Prostate gland (tissue), 2 donors: ENCODE results near the gene LRCH1. TPM values are rescaled to one million over a fixed set of nuclear protein-coding genes. Genes with fewer than 3 reads are reported as not detected.

ENCODE experiments used
- DNase-seq: peaks from one replicate; pipeline ENCODE4 v3.0.0-alpha.2; 2019; ENCODE audit warnings: low spot score
- H3K27ac ChIP-seq, 2 donors: fragments of 200-600 bp; sonication (generic); 2 replicates each; pipeline ENCODE4 v1.5.1; 2017 to 2019
- H3K27me3 ChIP-seq: fragments of 200-600 bp; sonication (generic); replicated peaks from 2 replicates; pipeline ENCODE4 v1.5.1; 2019; ENCODE audit not compliant: insufficient read depth
- H3K36me3 ChIP-seq, 2 donors: fragments of 200-600 bp; sonication (generic); 1 replicate in 1 of 2; 2 replicates in 1 of 2; pipeline versions ENCODE4 v1.5.1 to v1.8.1; 2017 to 2019
- H3K4me1 ChIP-seq: fragments of 200-600 bp; sonication (generic); replicated peaks from 2 replicates; pipeline ENCODE4 v1.5.1; 2019
- H3K4me3 ChIP-seq, 2 donors: fragments of 200-600 bp; sonication (generic); 2 replicates each; pipeline ENCODE4 v1.5.1; 2017 to 2019
- H3K9me3 ChIP-seq: fragments of 200-600 bp; sonication (generic); 2 replicates; pipeline ENCODE4 v1.5.1; 2017
- CTCF ChIP-seq, 4 experiments: fragments of 200-600 bp in 2 of 4; fragments of 450-650 bp in 2 of 4; sonication (generic) in 2 of 4; IDR thresholded peaks; 1 replicate in 3 of 4; 2 replicates in 1 of 4; pipeline ENCODE4 v1.5.1; 2016 to 2019; ENCODE audit warnings: antibody characterized with exemption in 4 of 4, mild to moderate bottlenecking in 2 of 4, moderate library complexity in 2 of 4
- POLR2A ChIP-seq: fragments of 450-650 bp; IDR thresholded peaks from one replicate; pipeline ENCODE4 v1.6.1; 2016; ENCODE audit warnings: antibody characterized with exemption, mild to moderate bottlenecking
- POLR2AphosphoS5 ChIP-seq: sonication (generic); formaldehyde crosslinking; IDR thresholded peaks from one replicate; pipeline ENCODE4 v1.6.1; 2017; ENCODE audit warnings: antibody characterized with exemption
- WGBS: methylation state at CpG from one replicate; pipeline ENCODE4 v1.1.5; 2018; 5-methylcytosine and 5-hydroxymethylcytosine counted together
- intact Hi-C: fragments of 100-400 bp; cut with DNase I; formaldehyde crosslinking; loops from one replicate; pipeline ENCODE4 v1.14.2; 2022
- total RNA-seq, 2 donors: library from RNA; depleted of rRNA; stranded (reverse); fragments of >200 nt; gene quantifications; one replicate each; pipeline ENCODE4 v1.1.0, GENCODE V29; 2016

LRCH1 gene
- total RNA-seq, 2 donors from 2014 or later: 14.8 to 17.2 TPM

- WGBS: 69% methylated on average over 7 of the region's 7 CpGs
- Histone ChIP-seq H3K9me3 (no peaks in the 10 kb centered on the region), H3K4me1 (no peaks in the 10 kb centered on the region), H3K4me3 (no peak overlapping the region), H3K27ac (no peak overlapping the region), H3K36me3 (no peaks in the 10 kb centered on the region), H3K27me3 (no peaks in the 10 kb centered on the region)
- intact Hi-C loops: no loop called here
- DNase-seq: no peak
- no peak for TF ChIP-seq CTCF (IDR thresholded peaks at IDR 0.05)
- no peak for TF ChIP-seq POLR2A
- no peak for TF ChIP-seq POLR2AphosphoS5
These were observed 26.8 kb upstream of the LRCH1 start for GRCh38 chr13:46526100-46526735.

DNA sequence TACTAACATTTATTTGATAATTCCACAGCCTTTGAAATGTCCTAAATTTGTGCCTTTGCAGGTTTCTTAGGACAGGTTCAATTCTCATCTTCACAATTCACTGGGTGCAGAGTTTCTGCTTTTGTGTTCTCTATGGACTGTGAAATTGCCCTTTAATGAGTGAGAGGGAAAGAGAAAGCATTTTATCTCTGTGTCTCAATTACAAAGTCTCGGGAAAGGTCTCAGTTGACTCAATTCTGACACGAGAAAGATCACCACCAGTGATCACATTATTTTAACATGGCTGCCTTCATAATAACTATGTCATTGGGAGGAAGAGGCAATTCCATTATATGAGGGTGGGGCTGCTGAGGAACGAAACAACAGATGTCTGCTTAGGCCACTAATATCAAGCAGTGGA is 26.2 kb upstream of the LRCH1 start:
- Histone ChIP-seq H3K27me3 (no peaks in the 10 kb centered on the region), H3K36me3 (no peaks in the 10 kb centered on the region), H3K9me3 (no peaks in the 10 kb centered on the region), H3K4me3 (no peak overlapping the region), H3K4me1 (no peaks in the 10 kb centered on the region), H3K27ac (no peak overlapping the region)
- WGBS: 57% methylated on average over 3 of the region's 3 CpGs
- TF ChIP-seq CTCF (IDR thresholded peaks at IDR 0.05) (no peak), POLR2A (no peak), POLR2AphosphoS5 (no peak)
- DNase-seq: no peak
- intact Hi-C loops: no loop called here

DNA sequence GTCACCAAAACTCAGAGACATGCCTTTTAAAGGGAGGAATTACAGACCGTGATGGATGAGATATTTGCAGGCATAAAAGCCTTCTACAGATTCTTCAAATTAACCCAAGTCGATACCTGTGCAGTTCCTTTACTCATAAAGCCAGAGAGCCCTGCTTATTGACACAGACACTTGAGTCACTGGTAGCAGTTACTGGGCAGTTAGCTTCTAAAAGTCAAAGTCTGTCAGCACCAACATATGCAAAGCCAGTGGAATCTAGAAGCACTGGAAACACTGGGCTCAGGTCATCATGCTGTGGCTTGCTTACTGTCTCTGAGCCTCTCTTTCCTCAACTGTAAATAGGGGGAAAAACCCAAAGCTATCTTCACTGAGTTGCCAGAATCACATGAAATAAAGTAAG is 25.7 kb upstream of the LRCH1 start:
- no peaks in the 10 kb centered on the region for H3K36me3 ChIP-seq
- no peak for DNase-seq
- no peaks in the 10 kb centered on the region for H3K9me3 ChIP-seq
- H3K27ac ChIP-seq: no peak overlapping the region
- H3K4me3 ChIP-seq: no peak overlapping the region
- intact Hi-C loops: no loop called here
- TF ChIP-seq POLR2AphosphoS5 (no peak), CTCF (IDR thresholded peaks at IDR 0.05) (no peak), POLR2A (no peak)
- 48% methylated on average over 2 of the region's 2 CpGs for WGBS
- no peaks in the 10 kb centered on the region for H3K27me3 ChIP-seq
- no peaks in the 10 kb centered on the region for H3K4me1 ChIP-seq

DNA sequence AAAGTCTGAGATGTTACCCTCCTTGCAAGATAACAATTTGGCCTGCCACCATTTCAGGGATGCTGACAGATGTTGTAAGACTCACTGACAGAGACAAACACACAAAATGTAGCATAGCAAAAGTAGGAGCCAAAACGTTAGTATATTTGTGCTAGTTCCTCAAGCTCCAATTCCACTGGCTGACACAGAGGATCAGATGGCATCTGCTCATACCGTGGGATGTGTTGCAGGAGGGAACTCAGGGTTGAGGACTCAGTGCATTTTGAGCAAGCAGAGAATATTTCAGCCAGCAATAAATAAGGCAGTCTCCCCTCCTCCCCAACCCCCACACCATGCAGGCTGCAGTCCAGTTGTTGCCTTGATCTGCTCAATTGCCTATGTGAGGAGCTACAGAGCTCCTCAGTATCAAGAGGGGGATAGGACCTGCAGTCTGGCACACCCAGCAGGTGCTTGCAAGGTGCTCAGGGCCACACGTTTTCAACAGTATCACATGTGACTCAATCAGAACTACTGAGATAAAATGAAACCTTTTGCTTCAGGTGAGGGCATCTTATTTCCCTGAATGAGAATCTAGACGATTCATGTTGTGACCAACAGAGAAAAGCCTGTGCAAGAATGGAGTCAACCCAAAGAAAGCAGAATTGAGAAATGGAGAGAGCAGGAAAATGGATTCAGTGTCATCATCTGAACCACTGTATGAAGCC is 23.6 kb upstream of the LRCH1 start:
- intact Hi-C loops: no loop called here
- Histone ChIP-seq H3K36me3 (no peaks in the 10 kb centered on the region), H3K4me3 (no peak overlapping the region), H3K27ac (no peak overlapping the region), H3K9me3 (no peaks in the 10 kb centered on the region), H3K27me3 (no peaks in the 10 kb centered on the region), H3K4me1 (no peaks in the 10 kb centered on the region)
- no peak for DNase-seq
- WGBS: 41% methylated on average over 4 of the region's 4 CpGs
- TF ChIP-seq CTCF (IDR thresholded peaks at IDR 0.05): no peak
- TF ChIP-seq POLR2A: no peak
- no peak for TF ChIP-seq POLR2AphosphoS5
